NCI-H748 (cell line): ENCODE results near the gene CRACDL.
"Not testable (repeated sequence)": the region's sequence is repeated elsewhere in the genome, so short reads cannot be mapped to it uniquely, and the experiment has no call there.

Experiments
- DNase-seq: peaks from one replicate; lab custom pipeline; 2025; ENCODE audit not compliant: unreplicated experiment; lab: John Stamatoyannopoulos, UW

Gene CRACDL

GRCh38 chr2:98907966-98908905 lies 27.8 kb downstream of the CRACDL start:
- peak; percentile 76 for DNase-seq

- DNase-seq: no peak
These were observed 28.6 kb downstream of the CRACDL start for GRCh38 chr2:98907385-98907784.

- DNase-seq: peak; percentile 52
These were observed 32.1 kb downstream of the CRACDL start for GRCh38 chr2:98903767-98904485.

- no peak for DNase-seq
These were observed 33.0 kb downstream of the CRACDL start for GRCh38 chr2:98903064-98903355.

GRCh38 chr2:98902209-98903063 lies 33.6 kb downstream of the CRACDL start:
- no peak for DNase-seq

- no peak for DNase-seq
These were observed 34.3 kb downstream of the CRACDL start for GRCh38 chr2:98901702-98902101.

- no peak for DNase-seq
These were observed 34.7 kb downstream of the CRACDL start for GRCh38 chr2:98901291-98901690.

GRCh38 chr2:98900721-98901120 lies 35.3 kb downstream of the CRACDL start:
- DNase-seq: no peak

GRCh38 chr2:98899703-98900078 lies 36.3 kb downstream of the CRACDL start:
- not testable (repeated sequence) for DNase-seq

- DNase-seq: no peak
These were observed 36.9 kb downstream of the CRACDL start for GRCh38 chr2:98899041-98899702.

GRCh38 chr2:98898423-98898841 lies 37.6 kb downstream of the CRACDL start:
- no peak for DNase-seq

- DNase-seq: no peak
These were observed 38.3 kb downstream of the CRACDL start for GRCh38 chr2:98897746-98898145.

GRCh38 chr2:98896944-98897343 lies 39.1 kb downstream of the CRACDL start:
- DNase-seq: no peak

GRCh38 chr2:98896416-98896815 lies 39.6 kb downstream of the CRACDL start:
- no peak for DNase-seq

- no peak for DNase-seq
These were observed 40.1 kb downstream of the CRACDL start for GRCh38 chr2:98895901-98896300.

- no peak for DNase-seq
These were observed 40.8 kb downstream of the CRACDL start for GRCh38 chr2:98895221-98895620.

- DNase-seq: no peak
These were observed 41.6 kb downstream of the CRACDL start for GRCh38 chr2:98894331-98895000.

- DNase-seq: no peak
These were observed 42.1 kb downstream of the CRACDL start for GRCh38 chr2:98893911-98894321.

- DNase-seq: no peak
These were observed 43.2 kb downstream of the CRACDL start for GRCh38 chr2:98892871-98893270.

- DNase-seq: no peak
These were observed 44.4 kb downstream of the CRACDL start for GRCh38 chr2:98891591-98891990.
